ENCODE data around the gene KCNA2.

Gene KCNA2

DNA sequence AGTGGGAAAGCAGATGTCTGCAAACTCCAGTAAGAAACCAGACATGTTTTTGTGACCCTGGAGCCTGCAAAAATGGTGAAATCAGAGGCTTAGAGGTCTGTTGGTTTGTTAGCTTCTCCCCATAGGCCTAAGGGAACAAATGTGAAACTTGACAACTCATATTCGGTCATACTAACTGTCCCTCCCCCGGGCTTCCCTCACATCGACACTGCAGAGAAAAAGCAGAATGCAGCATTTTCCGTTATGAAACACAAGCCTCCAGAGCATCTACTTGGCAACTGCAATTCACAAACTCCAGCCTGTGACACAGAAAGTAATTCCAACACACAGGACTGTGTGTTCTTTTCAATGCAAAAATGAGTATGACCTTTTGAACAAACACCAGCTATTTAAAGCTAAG lies 3.7 kb downstream of the KCNA2 start:
- no peak for DNase-seq (ENCODE audit: low spot score)

GRCh38 chr1:110601332-110601731 lies 4.8 kb downstream of the KCNA2 start:
- no peak for DNase-seq (ENCODE audit: low spot score)

GRCh38 chr1:110600716-110601115 lies 5.4 kb downstream of the KCNA2 start:
- DNase-seq (ENCODE audit: low spot score): no peak

DNA sequence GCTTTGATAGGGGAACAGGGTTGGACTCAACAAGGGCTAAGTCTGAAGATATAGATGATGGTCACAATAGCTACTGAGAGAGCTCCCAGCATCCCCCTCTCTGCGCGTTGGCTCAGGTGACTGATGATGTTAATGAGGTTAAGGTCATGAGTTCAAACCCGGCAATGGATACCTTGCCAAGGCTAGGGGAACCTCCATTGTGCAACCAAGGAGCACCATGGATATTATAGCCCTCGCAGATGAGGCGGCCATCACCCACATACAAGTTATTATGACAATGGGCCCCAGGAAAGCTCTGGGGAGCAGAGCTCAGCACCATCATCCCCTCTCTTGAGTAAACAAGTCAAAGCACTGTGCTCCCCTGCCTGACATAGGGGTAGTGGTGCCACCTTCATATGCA lies 8.2 kb downstream of the KCNA2 start:
- DNase-seq (ENCODE audit: low spot score): no peak

GRCh38 chr1:110596312-110596711 lies 9.8 kb downstream of the KCNA2 start:
- DNase-seq (ENCODE audit: low spot score): no peak

GRCh38 chr1:110595353-110595710 lies 10.8 kb downstream of the KCNA2 start:
- DNase-seq (ENCODE audit: low spot score): no peak

- DNase-seq (ENCODE audit: low spot score): no peak
Measured at GRCh38 chr1:110594456-110595352, 11.5 kb downstream of the KCNA2 start.

DNA sequence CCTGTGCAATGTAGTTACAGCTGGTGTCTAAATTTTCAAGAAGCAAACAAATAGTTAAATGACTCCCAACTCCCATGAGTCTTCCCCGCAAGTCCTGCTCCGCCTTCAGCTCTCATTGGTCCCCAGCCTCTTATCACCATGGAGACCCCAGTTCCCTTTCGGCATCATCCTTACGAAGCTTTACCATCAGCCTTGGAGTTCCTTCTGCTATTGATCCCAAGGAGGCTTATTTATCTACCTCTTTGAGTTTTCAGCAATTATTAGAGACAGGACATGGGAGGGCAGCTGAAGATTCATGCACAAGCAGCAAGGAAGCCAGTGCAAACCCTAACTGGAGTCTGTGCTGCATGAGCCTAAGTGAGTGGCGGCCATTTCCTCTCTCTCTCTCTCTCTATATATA lies 12.3 kb downstream of the KCNA2 start:
- DNase-seq (ENCODE audit: low spot score): no peak

GRCh38 chr1:110591956-110592355 lies 14.2 kb downstream of the KCNA2 start:
- DNase-seq (ENCODE audit: low spot score): no peak

GRCh38 chr1:110588991-110589390 lies 17.2 kb downstream of the KCNA2 start:
- DNase-seq (ENCODE audit: low spot score): no peak

DNA sequence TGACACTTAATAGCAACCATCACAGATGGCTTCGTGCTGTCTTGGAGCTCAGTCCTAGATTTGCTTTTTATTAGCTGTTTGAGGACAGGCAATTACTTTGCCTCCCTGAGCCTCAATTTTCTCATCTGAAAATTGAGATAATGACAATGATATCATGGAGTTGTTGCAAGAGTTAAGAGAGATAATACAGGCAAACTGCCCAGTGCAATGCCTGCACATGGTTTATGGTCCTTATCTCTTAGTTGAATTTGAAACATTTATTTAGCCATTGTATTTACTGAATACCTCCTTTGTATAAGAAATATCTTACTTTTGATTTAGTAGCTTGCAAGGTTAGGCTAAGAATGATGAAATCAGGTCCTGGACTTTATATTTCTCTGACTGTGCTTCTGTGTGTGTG lies 17.7 kb downstream of the KCNA2 start:
- no peak for DNase-seq (ENCODE audit: low spot score)

DNA sequence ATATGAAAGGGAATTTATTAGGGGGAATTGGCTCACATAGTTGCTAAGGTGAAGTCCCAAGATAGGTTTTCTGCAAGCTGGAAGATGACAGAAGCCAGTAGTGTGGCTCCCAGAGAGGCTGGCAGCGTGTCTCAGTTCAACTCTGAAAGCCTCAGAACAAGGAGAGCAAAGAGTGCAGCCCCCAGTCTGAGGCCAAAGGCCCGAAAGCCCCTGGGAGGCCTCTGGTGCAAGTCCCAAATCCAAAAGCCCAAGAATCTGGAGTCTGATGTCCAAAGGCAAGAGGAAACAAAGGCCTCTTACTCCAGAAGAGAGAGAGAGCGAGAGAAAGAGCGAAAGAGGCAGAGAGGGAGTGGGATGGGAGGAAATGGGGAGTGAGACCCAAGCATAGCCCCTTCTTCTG lies 18.3 kb downstream of the KCNA2 start:
- DNase-seq (ENCODE audit: low spot score): no peak

- DNase-seq (ENCODE audit: low spot score): no peak
Measured at GRCh38 chr1:110585481-110585880, 20.7 kb downstream of the KCNA2 start.

- DNase-seq (ENCODE audit: low spot score): no peak
Measured at GRCh38 chr1:110584045-110584444, 22.1 kb downstream of the KCNA2 start.

GRCh38 chr1:110583505-110583904 lies 22.7 kb downstream of the KCNA2 start:
- DNase-seq (ENCODE audit: low spot score): no peak

GRCh38 chr1:110582378-110582777 lies 23.8 kb downstream of the KCNA2 start:
- no peak for DNase-seq (ENCODE audit: low spot score)

- DNase-seq (ENCODE audit: low spot score): no peak
Measured at GRCh38 chr1:110581682-110582145, 24.4 kb downstream of the KCNA2 start.

DNA sequence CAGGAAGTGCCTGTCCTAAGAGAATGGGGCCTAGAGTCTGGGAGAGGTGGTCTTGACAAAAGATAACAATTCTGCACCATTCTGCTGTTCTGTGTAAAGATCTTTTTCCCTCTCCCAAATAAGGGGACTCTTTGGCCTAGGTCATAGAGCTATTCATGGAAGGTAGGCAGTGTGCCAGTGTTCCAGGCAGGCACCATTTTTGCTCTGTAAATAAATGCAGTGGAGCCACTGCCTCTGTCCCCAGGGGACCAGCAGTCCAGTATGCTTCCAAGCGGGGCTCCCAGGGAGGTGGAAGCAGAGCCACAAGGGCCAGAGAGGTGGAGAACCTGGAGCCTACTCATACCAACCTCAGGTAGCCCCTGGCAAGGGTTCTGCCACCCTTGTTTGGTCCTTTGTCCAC lies 25.9 kb downstream of the KCNA2 start:
- no peak for DNase-seq (ENCODE audit: low spot score)

DNA sequence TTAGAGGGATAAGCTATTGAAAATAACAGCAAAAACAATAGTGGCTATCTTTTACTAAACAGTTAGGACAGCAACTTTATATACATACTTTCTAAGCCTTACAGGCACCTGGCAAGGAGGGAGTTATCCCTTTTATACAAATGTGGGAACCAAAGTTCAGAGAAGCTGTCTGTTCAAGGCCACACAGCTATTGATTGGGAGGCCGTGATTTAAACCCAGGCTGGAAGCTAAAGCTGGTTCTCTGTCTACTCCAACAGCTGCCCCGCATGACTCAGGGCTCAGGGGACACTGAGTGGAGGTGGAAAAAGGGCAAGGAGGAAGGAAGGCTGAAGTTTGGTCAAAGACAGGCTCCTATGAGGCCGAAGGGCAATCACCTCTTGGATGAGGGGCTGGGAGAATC lies 26.7 kb downstream of the KCNA2 start:
- DNase-seq (ENCODE audit: low spot score): no peak

DNA sequence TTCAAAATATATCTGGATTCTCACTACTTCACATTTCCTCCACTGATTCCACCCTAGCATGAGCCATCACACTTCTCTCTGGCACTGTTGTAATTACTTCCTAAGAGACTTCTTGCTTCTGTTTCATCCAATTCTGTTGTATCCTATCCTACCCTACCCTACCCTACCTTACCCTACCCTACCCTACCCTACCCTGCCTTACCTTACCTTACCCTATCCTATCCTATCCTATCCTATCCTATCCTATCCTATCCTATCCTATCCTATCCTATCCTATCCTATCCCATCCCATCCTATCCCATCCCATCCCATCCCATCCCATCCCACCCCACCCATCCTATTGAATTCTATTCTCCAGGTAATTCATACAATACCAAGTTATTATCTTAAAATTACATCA lies 29.7 kb downstream of the KCNA2 start:
- no peak for DNase-seq (ENCODE audit: low spot score)

DNA sequence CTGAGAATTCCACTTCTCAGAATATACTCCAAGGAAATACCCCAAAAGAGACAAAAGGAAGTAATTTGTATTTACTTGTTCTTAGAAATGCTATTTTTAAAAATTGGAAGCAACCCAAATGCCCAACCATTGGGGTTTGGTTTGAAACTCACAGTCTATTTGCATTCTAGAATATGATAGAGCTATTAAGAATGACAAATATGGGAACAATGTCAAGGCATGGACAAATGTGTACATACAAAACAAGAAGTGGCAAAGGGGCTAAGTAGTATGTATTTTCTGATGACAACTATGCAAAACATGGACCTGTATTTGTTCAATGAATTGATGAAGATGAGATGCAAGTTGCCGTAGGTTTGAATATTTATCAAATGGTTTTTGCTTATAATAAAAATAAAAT lies 32.8 kb downstream of the KCNA2 start:
- DNase-seq (ENCODE audit: low spot score): no peak

DNA sequence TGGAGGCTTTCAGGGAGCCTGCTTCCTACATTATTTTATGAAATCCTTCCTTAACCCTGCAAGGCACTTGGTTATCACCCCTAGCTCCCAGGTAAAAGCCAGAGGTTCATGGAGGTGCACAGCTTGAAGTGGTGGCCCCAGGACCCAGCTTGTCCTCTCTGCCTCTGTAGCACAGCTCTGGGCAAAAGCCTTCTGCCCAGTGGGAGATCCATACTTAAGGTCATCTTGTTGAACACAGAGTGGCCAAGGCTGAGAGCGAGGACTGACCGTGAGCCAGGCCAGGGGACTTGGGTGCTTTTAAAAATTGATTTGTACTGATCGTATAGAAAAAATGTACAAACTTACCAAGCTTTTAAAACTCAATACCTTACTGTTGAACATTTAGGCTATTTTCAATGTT lies 33.4 kb downstream of the KCNA2 start:
- DNase-seq (ENCODE audit: low spot score): no peak

DNA sequence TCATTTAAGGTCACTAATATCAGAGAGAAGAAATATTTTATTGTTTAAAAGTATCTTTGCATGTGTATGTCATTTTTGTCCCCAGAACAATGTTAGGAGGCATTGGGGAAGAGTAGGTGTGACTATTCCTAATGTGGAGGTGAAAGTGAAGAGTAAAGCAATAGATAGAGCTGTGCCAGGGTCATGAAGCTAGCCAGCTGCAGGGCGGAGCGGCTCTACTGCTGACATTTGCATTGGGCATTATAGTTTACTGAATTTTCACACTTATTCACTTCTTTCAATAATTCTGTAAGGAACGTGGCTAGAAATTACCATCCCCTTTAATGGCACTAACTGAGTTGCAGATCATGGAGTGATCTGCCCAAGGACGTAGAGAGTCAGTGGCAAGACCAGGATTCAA lies 35.3 kb downstream of the KCNA2 start:
- no peak for DNase-seq (ENCODE audit: low spot score)

GRCh38 chr1:110570307-110570706 lies 35.9 kb downstream of the KCNA2 start:
- DNase-seq (ENCODE audit: low spot score): no peak

All from CD4-positive, alpha-beta T cell treated with Interleukin-15 for 4 hours (primary cell).